Measurements from ENCODE around the gene FBXW5.

FBXW5 gene

GRCh38 chr9:136927343-136928271 is 16.9 kb downstream of the FBXW5 start:
- DNase-seq: no peak

- DNase-seq: no peak
Observed at GRCh38 chr9:136926749-136927148, 17.8 kb downstream of the FBXW5 start.

- no peak for DNase-seq
Observed at GRCh38 chr9:136926154-136926704, 18.3 kb downstream of the FBXW5 start.

- DNase-seq: no peak
Observed at GRCh38 chr9:136925414-136926153, 19.0 kb downstream of the FBXW5 start.

- DNase-seq: peak; percentile 95
Observed at GRCh38 chr9:136923881-136924280, 20.7 kb downstream of the FBXW5 start.

- DNase-seq: no peak
Observed at GRCh38 chr9:136922540-136922939, 22.0 kb downstream of the FBXW5 start.

GRCh38 chr9:136921718-136922117 is 22.8 kb downstream of the FBXW5 start:
- no peak for DNase-seq

- no peak for DNase-seq
Observed at GRCh38 chr9:136921307-136921706, 23.2 kb downstream of the FBXW5 start.

- DNase-seq: no peak
Observed at GRCh38 chr9:136920734-136921231, 23.8 kb downstream of the FBXW5 start.

GRCh38 chr9:136920069-136920468 is 24.5 kb downstream of the FBXW5 start:
- no peak for DNase-seq

GRCh38 chr9:136917902-136918301 is 26.6 kb downstream of the FBXW5 start:
- DNase-seq: no peak

- no peak for DNase-seq
Observed at GRCh38 chr9:136916330-136917184, 28.0 kb downstream of the FBXW5 start.

GRCh38 chr9:136915632-136916329 is 28.8 kb downstream of the FBXW5 start:
- no peak for DNase-seq

- DNase-seq: no peak
Observed at GRCh38 chr9:136913701-136914438, 30.7 kb downstream of the FBXW5 start.

GRCh38 chr9:136910901-136911245 is 33.7 kb downstream of the FBXW5 start:
- DNase-seq: no peak

GRCh38 chr9:136910197-136910900 is 34.2 kb downstream of the FBXW5 start:
- DNase-seq: no peak

GRCh38 chr9:136907011-136907914 is 37.3 kb downstream of the FBXW5 start:
- no peak for DNase-seq

GRCh38 chr9:136906266-136906665 is 38.3 kb downstream of the FBXW5 start:
- no peak for DNase-seq

- no peak for DNase-seq
Observed at GRCh38 chr9:136903041-136903554, 41.4 kb downstream of the FBXW5 start.
